Measurements from ENCODE around the gene NCAM2.

The NCAM2 gene

DNA sequence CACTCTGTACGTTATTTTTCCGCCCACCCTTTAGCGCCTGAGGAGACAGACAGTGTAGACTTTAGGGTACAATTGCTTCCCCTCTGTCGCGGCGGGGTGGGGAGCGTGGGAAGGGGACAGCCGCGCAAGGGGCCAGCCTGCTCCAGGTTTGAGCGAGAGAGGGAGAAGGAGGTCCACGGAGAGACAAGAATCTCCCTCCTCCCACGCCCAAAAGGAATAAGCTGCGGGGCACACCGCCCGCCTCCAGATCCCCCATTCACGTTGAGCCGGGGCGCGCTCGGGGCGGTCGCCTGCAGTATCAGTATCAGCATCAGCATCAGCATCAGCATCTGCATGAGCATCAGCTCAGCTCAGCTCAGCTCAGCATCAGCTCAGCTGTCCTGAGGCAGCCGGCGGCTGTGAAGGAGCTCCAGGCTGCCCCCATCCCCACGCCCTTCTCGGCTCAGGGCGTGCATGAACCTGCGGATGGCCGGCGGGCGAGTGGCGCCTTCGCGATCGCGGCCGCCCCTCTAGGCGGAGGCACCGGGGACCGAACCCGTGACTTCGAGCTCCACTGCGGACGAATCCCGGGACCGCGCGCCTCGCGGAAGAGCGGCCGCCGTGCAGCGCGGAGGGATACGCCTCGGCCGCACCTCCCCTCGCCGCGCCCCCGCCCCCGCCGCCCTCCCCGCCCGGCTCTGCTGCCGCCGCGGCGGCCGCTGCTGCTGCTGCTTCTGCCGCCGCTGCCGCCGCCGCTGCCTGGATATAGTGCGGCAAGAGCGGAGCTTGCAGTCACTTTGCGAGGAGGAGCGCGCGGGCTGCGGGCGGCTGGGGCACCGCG lies at the start of gene NCAM2:
TSS of gene NCAM2 (plus strand) at position 774 of the 820 bp plus-strand sequence.
- TF ChIP-seq, protein P1, sequence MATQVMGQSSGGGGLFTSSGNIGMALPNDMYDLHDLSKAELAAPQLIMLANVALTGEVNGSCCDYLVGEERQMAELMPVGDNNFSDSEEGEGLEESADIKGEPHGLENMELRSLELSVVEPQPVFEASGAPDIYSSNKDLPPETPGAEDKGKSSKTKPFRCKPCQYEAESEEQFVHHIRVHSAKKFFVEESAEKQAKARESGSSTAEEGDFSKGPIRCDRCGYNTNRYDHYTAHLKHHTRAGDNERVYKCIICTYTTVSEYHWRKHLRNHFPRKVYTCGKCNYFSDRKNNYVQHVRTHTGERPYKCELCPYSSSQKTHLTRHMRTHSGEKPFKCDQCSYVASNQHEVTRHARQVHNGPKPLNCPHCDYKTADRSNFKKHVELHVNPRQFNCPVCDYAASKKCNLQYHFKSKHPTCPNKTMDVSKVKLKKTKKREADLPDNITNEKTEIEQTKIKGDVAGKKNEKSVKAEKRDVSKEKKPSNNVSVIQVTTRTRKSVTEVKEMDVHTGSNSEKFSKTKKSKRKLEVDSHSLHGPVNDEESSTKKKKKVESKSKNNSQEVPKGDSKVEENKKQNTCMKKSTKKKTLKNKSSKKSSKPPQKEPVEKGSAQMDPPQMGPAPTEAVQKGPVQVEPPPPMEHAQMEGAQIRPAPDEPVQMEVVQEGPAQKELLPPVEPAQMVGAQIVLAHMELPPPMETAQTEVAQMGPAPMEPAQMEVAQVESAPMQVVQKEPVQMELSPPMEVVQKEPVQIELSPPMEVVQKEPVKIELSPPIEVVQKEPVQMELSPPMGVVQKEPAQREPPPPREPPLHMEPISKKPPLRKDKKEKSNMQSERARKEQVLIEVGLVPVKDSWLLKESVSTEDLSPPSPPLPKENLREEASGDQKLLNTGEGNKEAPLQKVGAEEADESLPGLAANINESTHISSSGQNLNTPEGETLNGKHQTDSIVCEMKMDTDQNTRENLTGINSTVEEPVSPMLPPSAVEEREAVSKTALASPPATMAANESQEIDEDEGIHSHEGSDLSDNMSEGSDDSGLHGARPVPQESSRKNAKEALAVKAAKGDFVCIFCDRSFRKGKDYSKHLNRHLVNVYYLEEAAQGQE (IDR thresholded peaks at IDR 0.05; ENCODE audit: low read depth): no peak

DNA sequence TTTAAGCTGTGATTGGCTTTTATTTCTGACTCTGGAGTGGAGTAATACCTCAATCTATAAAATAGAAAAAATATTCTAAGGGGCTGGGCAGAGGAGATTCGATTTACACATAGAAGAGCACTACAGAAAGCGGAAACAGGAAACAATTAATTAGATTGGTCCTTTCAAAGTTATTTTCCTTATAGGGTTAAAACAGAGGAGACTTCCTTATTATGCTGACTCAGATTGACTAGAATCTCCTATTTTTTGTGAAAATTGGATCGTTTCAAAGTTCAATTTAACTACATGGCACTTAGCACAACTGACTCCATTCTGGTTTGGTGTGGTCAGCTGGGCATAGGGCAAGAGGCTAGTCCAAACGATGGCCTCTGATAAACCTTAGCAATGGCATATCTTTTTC lies 48.3 kb upstream of the NCAM2 start:
- TF ChIP-seq, protein P1 (IDR thresholded peaks at IDR 0.05; ENCODE audit: low read depth): no peak

DNA sequence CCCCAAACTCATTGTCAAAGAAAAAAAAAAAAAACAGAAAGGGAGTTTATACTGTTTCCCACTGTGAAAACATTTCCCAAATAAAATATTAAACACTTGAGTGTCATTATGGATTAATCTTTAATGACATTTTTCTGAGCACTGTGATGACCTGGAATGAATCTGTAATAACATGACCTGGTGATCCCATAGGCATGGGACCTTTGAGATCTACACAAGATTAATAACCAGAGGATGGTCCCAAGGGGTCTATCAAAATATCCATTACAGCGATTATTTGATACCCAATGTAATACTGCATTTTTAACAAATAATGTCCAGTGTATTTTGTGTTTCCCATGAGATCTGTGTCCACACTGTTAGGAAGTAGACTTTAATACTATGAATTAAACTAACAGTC lies 32.4 kb upstream of the NCAM2 start:
- TF ChIP-seq CEBPB (IDR thresholded peaks at IDR 0.05) (no peak), EP300 (IDR thresholded peaks at IDR 0.05; ENCODE audit: borderline replicate concordance) (no peak), YY1 (IDR thresholded peaks at IDR 0.05; ENCODE audit: low read depth) (no peak), RAD21 (IDR thresholded peaks at IDR 0.05; ENCODE audit: low read depth) (no peak), EGR1 (IDR thresholded peaks at IDR 0.05) (no peak), ZBTB7A (IDR thresholded peaks at IDR 0.05; ENCODE audit: low read depth) (no peak)
- TF ChIP-seq, protein P1 (IDR thresholded peaks at IDR 0.05; ENCODE audit: low read depth): no peak
- TF ChIP-seq, protein P2, sequence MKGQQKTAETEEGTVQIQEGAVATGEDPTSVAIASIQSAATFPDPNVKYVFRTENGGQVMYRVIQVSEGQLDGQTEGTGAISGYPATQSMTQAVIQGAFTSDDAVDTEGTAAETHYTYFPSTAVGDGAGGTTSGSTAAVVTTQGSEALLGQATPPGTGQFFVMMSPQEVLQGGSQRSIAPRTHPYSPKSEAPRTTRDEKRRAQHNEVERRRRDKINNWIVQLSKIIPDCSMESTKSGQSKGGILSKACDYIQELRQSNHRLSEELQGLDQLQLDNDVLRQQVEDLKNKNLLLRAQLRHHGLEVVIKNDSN (IDR thresholded peaks at IDR 0.05): no peak

DNA sequence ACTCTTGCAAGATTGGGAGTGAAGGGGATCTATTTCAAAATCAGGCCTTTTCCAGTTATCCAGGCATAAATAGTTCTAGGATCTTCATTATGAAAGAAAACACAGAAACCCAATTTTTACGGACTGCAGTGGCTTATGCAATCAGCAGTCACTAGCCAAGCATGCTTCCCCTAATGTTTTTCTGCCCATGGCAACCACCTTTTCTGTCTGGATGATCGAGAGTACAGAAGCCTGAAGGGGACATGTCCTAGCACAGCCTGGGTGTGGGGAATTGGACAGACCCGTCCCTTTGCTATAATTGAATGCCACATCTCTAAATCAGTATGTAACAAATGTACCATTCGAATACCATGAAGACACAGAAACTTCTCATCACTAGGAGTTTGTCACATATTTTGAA lies 29.8 kb upstream of the NCAM2 start:
- no peak for TF ChIP-seq YY1 (IDR thresholded peaks at IDR 0.05; ENCODE audit: low read depth)
- TF ChIP-seq NFIC (IDR thresholded peaks at IDR 0.05): no peak
- TF ChIP-seq, protein P1 (IDR thresholded peaks at IDR 0.05; ENCODE audit: low read depth): no peak
- TF ChIP-seq, protein P2 (IDR thresholded peaks at IDR 0.05): no peak
- no peak for TF ChIP-seq FOXM1 (IDR thresholded peaks at IDR 0.05; ENCODE audit: borderline replicate concordance, low read depth)
- TF ChIP-seq, protein P3, sequence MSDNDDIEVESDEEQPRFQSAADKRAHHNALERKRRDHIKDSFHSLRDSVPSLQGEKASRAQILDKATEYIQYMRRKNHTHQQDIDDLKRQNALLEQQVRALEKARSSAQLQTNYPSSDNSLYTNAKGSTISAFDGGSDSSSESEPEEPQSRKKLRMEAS (IDR thresholded peaks at IDR 0.05): no peak
- no peak for TF ChIP-seq CEBPB (IDR thresholded peaks at IDR 0.05)
- no peak for TF ChIP-seq TCF12 (IDR thresholded peaks at IDR 0.05; ENCODE audit: low read depth)
- no peak for TF ChIP-seq EGR1 (IDR thresholded peaks at IDR 0.05)
- TF ChIP-seq TAF1 (IDR thresholded peaks at IDR 0.05; ENCODE audit: low read depth): no peak
- no peak for TF ChIP-seq RAD21 (IDR thresholded peaks at IDR 0.05; ENCODE audit: low read depth)
